Activated CD8-positive, alpha-beta T cell treated with anti-CD3 and anti-CD28 coated beads for 36 hours (primary cell): ENCODE data around the gene PPP3CA. TPM values are rescaled to one million over a fixed set of nuclear protein-coding genes. Genes with fewer than 3 reads are reported as not detected.

Source experiments
- ATAC-seq: fragments of 200-7000 bp; cut with Tn5 transposase; one replicate; pipeline ENCODE4 v1.10.0; 2021; ENCODE audit warnings: mild to moderate bottlenecking, moderate library complexity
- CTCF ChIA-PET: fragments of 350-600 bp; sonication (Branson Sonifier 250); formaldehyde crosslinking; loops from one replicate; lab custom pipeline; 2021; ENCODE audit warnings: antibody characterized with exemption; lab: Charles Lee
- POLR2A ChIA-PET: fragments of 350-600 bp; sonication (Branson Sonifier 250); formaldehyde crosslinking; loops from one replicate; lab custom pipeline; 2021; ENCODE audit warnings: antibody characterized with exemption; lab: Charles Lee
- DNase-seq: peaks from one replicate; pipeline ENCODE4 v3.0.0-alpha.2; 2020
- H3K27ac Mint-ChIP-seq: one replicate; pipeline ENCODE4 v1.8.0; 2021; ENCODE audit warnings: mild to moderate bottlenecking, mixed read lengths
- H3K27me3 Mint-ChIP-seq: one replicate; pipeline ENCODE4 v1.8.0; 2021; ENCODE audit warnings: mixed read lengths
- H3K36me3 Mint-ChIP-seq: one replicate; pipeline ENCODE4 v1.8.0; 2021; ENCODE audit warnings: low read depth, mixed read lengths
- H3K4me1 Mint-ChIP-seq: one replicate; pipeline ENCODE4 v1.8.0; 2021; ENCODE audit warnings: low read depth, mixed read lengths
- H3K4me3 Mint-ChIP-seq: one replicate; pipeline ENCODE4 v1.8.0; 2021; ENCODE audit warnings: mild to moderate bottlenecking, moderate library complexity, mixed read lengths
- H3K9me3 Mint-ChIP-seq: one replicate; pipeline ENCODE4 v1.8.0; 2021; ENCODE audit warnings: mixed read lengths
- intact Hi-C: fragments of 100-400 bp; cut with micrococcal nuclease; formaldehyde crosslinking; loops from one replicate; pipeline ENCODE4 v1.10.0; 2022
- microRNA-seq: library from miRNA; unstranded; fragments of <30 nt; microRNA quantifications from one replicate; pipeline ENCODE4 v1.2.0, GENCODE V29; 2022; ENCODE audit warnings: borderline microRNAs expressed, borderline replicate concordance
- total RNA-seq, 2 experiments: library from RNA; stranded (reverse); gene quantifications; one replicate each; pipeline ENCODE4 v1.2.3, GENCODE V29; 2021
- TF ChIP-seq, protein P1 (sequence below): fragments of 200-600 bp; IDR thresholded peaks from one replicate; pipeline ENCODE4 v1.8.0; 2022; ENCODE audit warnings: antibody characterized with exemption, mild to moderate bottlenecking

Gene PPP3CA
- total RNA-seq, 2 experiments from 2014 or later = 11.8 to 12.7 TPM

DNA sequence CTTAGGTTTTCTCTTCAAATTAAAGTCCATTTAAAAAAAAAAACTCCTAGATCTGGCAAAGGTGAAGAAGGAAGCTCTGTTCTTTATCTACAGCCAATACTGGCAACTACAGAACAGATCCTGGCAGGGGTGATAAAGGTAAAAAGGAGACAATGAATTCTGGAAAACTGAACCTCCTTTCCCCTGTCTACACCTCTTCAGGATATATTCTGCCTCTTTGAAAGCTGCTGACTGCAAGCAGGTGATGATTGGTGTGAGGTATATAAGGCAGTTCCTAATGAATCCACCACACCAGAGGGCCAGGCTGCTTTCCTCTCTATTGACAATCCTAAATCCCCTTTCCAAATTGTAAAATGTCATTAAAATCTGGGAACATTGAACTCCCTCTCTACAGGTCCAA lies 370.1 kb downstream of the PPP3CA start:
- TF ChIP-seq, protein P1, sequence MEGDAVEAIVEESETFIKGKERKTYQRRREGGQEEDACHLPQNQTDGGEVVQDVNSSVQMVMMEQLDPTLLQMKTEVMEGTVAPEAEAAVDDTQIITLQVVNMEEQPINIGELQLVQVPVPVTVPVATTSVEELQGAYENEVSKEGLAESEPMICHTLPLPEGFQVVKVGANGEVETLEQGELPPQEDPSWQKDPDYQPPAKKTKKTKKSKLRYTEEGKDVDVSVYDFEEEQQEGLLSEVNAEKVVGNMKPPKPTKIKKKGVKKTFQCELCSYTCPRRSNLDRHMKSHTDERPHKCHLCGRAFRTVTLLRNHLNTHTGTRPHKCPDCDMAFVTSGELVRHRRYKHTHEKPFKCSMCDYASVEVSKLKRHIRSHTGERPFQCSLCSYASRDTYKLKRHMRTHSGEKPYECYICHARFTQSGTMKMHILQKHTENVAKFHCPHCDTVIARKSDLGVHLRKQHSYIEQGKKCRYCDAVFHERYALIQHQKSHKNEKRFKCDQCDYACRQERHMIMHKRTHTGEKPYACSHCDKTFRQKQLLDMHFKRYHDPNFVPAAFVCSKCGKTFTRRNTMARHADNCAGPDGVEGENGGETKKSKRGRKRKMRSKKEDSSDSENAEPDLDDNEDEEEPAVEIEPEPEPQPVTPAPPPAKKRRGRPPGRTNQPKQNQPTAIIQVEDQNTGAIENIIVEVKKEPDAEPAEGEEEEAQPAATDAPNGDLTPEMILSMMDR = no peak
- Mint-ChIP-seq H3K36me3 (no peaks in the 10 kb centered on the region), H3K27ac (no peak overlapping the region), H3K4me3 (no peak overlapping the region), H3K9me3 (no peaks in the 10 kb centered on the region), H3K4me1 (no peaks in the 10 kb centered on the region), H3K27me3 (peaks cover 1% of the 10 kb centered on the region)
- ChIA-PET CTCF (no interaction called here), POLR2A (interaction anchor here (0.7 kb wide), 1 partner anchor 304 kb away, joined by 3 read pairs; no protein-coding TSS in a partner anchor)
- no peak for ATAC-seq
- intact Hi-C loops = no loop called here
- no peak for DNase-seq

Small RNAs within 50 kb of the gene (microRNA-seq; reads per million reads assigned to microRNA genes)
- 1.8 reads per million for gene MIR1255A
- not detected for gene MIR8066
